Activated CD4-positive, CD25-positive, alpha-beta regulatory T cell treated with anti-CD3 and anti-CD28 coated beads, Interleukin-2, amount 50 U/mL, for 24 hours (primary cell): ENCODE results near the gene SEC16A.
"Not testable (repeated sequence)": the region's sequence is repeated elsewhere in the genome, so short reads cannot be mapped to it uniquely, and the experiment has no call there.

ENCODE experiments used
- ATAC-seq, 2 donors: fragments of 150-1000 bp; cut with Tn5 transposase; one replicate each; pipeline ENCODE4 v1.10.0; 2021; ENCODE audit warnings: mild to moderate bottlenecking in 1 of 2, moderate library complexity in 1 of 2

The SEC16A gene

DNA sequence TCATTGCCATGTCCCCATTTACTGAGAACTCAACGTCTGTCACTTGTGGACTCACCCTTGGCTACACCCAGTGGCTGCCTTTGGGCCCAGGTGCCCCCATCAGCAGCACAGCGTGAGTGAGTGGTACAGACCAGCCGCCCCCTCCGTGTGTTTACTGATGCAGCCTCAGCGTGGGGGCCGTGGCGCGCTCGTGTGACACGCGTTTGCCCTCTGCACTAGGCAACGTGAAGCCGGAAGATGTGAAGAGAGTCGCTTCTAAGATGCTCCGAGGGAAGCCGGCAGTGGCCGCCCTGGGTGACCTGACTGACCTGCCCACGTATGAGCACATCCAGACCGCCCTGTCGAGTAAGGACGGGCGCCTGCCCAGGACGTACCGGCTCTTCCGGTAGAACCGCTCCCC, 60.0 kb downstream of the SEC16A start:
- no peak for ATAC-seq

DNA sequence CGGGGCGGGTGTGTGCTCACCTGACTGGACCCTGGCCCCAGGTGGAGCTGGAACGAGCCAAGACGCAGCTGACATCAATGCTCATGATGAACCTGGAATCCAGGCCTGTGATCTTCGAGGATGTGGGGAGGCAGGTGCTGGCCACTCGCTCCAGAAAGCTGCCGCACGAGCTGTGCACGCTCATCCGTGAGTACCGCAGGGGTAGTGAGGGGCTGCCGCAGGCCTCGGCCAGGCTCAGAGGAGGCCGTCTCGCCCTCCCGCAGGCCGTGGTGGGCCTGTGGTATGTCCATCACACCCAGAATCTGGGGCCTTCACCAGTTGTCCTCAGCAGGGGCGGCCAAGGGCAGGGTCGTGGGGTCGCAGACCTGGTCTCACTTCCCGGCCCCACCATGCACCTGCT, 61.0 kb downstream of the SEC16A start:
- ATAC-seq = no peak

DNA sequence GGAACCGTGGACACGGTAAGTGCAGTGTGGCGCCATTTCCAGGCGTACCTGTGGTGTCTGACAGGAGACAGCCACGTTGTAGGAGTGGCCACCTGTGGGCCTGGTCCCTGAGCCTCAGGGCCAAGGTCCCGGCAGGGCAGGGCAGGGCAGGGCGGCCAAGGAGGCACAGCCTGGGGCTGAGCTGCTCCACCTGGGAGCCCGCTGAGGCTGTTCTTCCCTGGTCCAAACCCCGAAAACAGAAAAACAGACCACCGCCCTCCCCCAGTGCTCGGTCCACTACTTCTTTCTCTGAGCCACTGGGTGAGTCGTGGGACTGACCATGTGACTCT, 63.8 kb downstream of the SEC16A start:
- no peak for ATAC-seq

DNA sequence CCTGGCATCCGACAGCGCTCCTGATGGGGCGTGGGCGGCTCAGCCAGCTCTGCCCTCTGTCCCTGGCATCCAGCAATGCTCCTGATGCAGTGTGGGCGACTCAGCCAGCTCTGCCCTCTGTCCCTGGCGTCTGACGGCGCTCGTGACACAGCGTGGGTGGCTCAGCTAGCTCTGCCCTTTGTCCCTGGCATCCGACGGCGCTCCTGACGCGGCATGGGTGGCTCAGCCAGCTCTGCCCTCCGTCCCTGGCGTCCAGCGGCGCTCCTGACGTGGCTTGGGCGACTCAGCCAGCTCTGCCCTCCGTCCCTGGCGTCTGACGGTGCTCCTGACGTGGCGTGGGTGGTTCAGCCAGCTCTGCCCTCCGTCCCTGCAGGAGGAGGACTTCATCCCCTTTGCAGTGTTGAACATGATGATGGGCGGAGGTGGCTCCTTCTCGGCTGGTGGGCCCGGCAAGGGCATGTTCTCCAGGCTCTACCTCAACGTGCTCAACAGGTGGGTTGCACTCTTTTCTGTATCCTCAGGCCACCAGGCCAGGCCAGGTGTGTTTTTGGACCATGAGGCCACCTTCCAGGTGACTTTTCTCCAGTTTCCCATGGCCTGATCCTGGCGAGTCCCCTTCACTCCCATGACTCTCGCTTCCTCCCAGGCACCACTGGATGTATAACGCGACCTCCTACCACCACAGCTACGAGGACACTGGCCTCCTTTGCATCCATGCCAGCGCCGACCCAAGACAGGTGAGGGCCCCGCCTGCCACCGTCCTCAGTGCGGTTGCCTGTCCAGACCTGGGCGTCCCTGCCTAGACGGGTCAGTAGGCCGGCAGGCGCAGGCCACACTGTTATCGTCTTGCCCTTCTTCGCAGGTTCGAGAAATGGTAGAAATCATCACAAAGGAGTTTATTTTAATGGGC, 64.4 kb downstream of the SEC16A start:
- no peak for ATAC-seq

DNA sequence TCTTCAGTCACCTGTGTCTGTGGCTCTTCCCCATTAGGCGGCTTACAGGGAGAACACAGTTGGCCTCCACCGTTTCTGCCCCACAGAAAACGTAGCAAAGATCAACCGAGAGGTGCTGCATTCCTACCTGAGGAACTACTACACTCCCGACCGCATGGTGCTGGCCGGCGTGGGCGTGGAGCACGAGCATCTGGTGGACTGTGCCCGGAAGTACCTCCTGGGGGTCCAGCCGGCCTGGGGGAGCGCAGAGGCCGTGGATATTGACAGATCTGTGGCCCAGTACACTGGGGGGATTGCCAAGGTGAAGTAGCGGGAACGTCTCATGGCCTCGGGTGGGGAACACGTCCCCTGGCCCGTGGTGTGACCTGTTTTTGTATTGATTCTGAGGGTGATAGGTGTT, 65.9 kb downstream of the SEC16A start:
- no peak for ATAC-seq

DNA sequence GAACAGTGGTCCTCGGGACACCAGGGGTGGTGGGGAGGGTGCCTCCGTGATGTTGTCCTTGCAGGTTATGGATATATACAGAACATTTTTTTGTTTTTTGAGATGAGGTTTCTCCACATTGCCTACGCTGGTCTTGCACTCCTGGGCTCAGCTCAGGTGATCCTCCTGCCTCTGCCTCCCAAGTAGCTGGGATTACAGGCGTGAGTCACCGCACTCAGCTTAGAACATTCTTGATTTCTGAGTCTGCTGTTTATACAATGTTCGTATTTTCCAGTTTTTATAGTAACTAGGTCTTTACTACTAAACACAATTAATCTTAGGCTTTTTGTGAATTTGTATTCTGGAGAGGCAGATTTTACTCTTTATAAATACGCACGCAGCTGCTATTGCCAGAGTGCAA, 66.4 kb downstream of the SEC16A start:
- ATAC-seq = no peak

DNA sequence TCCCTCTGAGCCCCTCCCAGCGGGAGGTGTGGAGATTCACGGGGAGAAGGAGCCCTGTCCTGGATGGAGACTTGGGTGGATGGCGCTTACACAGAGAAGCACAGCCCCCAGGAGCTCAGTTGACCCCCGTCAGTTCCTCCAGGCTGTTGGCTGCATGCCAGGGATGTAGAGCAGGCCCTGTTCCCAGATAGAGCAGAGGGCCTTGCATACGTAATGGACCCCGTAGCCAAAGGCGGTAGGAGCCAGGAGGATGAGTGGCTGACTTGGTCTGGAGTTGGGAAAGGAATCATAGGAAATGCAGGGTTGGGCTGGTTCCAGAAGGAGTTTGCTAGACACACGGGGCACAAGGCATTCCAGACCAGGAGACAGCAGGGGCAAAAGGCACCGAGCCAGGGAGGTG, 69.9 kb downstream of the SEC16A start:
- ATAC-seq = no peak

DNA sequence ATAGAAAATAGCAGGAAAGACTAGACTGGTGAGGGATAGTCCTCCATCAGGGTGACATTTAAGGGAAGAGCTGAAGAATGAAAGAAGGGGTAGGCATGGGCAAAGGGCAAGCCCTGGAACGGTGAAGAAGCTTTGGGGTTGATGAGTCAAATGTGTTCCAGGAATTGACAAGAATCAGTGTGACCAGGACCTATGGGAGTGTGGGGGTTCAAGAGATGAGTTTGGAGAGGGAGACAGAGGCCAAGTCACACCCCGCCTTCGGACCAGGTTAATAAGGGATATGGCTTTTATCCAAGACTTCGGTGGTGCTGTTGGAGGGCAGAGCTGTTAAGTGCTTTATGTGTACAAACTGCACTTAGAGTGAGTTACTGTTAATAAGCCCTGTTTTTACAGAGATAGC, 71.5 kb downstream of the SEC16A start:
- ATAC-seq = no peak

DNA sequence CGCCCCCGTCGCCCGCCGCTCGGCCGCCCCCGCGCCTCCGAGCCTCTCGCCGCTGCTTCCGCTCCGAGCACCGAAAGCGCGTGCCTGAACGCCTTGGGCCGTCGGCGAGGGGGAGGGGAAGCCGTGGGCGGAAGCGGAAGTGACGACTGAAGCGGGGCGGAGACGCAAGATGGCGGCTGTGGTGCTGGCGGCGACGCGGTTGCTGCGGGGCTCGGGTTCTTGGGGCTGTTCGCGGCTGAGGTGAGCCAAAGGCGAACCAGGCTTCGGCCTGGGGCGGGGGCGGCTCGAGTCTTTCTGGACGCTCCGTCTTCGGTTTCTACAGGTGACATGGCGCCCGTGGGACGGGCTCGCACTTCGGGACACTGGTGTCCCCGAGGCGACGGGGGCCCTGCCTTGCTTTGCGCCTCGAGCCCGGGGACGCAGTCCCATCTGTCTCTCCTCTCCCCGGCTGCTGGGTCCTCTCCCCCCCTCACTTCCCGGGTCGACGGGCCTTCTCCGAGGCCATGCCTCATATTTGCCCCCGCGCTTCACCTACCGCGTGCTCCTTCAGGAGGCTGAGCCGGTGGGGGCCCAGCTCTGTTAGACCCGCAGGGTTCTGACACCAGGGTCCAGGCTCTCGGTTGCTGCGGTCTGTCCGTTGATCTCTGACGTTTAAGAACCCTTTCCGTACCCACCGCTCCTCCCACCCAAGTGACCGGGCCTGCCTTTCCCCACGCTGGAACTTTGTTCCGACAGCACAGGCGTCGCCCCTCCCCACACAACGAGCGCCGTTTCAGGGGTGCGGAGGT, 72.1 kb downstream of the SEC16A start, which contains the start of the genes ENTR1 and PMPCA:
TSS of gene ENTR1 (minus strand) at position 115 of the 788 bp plus-strand sequence. CDS start 217 bp downstream, outside the sequence.
TSS of gene PMPCA (plus strand) at position 159 of the 788 bp plus-strand sequence. CDS start at position 170, 11 bp downstream.
- peak; percentile 85 to 89 for ATAC-seq

DNA sequence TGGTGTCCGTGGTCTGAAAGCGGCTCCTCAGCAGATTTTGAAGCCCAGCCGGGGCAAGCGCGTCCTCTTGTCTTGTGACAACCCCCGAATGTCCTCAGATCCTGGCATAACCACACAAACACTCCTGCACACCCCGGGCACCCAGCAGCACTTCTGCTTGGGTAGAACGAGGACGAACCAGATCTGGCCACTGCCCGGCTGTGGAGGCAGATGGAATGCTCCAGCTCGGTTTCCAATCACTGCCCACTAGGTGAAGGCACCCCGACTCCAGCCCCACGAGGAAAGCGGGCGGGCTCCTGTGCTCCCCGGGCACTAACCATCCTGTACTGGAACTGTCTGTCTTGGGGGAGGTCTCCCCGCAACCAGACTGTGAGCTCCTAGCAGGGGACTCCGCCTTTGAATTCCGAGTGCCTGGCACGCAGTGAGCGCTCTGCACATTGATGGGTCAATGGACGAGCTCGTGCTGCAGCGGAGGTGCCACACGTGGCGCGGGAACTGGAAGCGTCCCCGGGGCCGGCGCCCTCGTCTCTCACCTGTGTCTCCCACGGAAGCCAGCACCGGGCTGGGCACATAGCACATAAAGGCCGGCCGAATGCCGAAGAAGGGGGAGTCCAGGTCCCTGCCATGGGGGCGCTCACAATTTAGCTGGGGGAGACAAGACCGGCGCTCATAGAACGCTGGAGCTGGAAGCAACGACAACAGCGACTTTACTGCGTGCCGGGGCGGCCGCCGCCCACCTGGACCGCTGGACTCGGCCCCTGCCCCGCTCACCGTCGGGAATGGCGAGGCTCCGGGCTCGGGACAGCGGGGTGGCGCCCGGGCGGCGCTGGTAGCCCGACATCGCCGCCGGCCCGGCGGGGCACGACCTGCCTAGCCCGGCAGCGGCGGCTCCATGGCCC, 73.0 kb downstream of the SEC16A start:
- ATAC-seq = peak; percentile 39 to 42

DNA sequence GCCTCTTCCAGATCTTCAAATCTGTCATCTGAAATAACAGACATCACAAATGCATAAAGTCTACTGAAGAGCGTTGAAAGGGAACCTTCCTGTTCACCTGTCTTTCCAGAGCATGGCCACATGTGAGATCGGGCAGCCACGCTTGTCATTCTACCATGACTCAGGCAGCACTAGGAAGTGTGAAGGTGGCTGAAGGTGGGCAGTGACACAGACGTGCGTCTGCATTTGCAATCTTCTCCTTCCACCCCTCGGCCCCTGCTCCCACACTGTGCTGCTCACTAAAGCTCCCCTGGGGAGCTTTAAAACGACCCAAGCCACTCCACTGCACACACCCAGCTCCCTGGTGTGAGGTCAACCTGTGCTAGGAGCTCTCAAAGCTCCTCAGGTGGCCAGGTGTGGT, 74.9 kb downstream of the SEC16A start:
- ATAC-seq = no peak

DNA sequence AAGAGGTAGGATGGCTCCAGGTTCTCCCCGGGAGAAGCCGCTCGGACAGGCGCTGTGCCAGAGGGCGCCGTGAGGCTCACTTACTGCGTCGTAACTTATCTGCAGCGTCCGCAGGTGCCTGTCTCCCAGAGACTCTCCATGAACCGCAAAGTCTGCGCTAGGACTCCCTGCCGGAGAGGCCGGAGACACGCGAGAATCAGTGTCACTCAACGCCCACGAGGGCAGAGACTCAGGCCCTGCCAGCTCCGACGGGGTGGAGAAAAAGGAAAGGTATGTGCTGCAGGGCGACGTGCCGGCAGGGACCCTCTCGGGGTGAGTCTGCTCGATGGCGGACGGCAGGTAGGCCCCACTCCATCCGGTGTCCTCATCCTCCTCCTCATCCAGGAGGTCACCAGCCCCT, 75.8 kb downstream of the SEC16A start:
- ATAC-seq = not testable (repeated sequence)

DNA sequence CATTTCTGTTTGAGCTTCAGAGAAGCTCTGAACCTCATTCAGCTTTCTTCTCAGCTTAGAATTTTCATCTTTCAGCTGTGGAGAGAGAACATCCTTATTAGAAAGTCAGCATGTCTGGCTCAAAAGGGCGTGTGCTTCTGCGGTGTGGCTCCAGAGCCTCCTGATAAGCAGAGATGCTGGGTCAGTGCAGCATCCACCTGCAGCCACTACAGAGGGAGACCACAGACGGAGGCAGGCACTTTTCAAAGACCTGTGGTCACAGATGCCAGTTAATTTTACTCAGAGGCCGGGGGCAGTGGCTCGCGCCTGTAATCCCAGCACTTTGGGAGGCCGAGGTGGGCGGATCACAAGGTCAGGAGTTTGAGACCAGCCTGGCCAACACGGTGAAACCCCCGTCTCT, 76.9 kb downstream of the SEC16A start:
- ATAC-seq = not testable (repeated sequence)

DNA sequence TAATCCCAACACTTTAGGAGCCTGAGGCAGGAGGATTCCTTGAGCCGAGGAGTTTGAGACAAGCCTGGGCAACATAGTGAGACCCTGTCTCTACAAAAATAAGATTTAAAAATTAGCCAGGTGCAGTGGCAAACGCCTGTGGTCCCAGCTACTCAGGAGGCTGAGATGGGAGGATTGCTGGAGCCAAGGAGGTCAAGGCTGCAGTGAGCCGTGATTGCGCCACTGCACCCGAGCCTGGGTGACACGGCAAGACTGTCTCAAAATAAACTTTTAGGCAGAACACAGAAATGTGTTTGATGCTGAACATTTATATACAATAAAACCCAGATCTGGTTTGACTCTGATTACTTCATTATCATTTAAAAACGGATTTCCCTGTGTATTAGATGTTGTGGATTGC, 77.4 kb downstream of the SEC16A start:
- ATAC-seq = no peak

DNA sequence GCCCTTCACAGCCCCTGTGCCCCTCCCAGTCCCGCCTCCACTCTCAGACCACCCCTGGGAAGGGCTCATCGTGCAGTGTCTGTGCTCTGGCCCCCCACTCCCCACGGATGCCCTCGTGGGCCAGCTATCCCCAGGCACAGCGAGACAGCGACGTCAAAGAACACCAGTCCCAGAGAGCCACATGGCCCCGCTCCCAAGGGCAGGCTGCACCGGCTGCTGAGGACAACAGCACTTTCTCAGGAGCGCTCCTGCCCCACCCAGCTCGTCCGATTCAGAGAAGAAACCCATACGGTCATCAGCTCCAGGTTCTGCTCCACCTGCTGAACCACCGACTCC, 78.1 kb downstream of the SEC16A start:
- ATAC-seq = no peak

DNA sequence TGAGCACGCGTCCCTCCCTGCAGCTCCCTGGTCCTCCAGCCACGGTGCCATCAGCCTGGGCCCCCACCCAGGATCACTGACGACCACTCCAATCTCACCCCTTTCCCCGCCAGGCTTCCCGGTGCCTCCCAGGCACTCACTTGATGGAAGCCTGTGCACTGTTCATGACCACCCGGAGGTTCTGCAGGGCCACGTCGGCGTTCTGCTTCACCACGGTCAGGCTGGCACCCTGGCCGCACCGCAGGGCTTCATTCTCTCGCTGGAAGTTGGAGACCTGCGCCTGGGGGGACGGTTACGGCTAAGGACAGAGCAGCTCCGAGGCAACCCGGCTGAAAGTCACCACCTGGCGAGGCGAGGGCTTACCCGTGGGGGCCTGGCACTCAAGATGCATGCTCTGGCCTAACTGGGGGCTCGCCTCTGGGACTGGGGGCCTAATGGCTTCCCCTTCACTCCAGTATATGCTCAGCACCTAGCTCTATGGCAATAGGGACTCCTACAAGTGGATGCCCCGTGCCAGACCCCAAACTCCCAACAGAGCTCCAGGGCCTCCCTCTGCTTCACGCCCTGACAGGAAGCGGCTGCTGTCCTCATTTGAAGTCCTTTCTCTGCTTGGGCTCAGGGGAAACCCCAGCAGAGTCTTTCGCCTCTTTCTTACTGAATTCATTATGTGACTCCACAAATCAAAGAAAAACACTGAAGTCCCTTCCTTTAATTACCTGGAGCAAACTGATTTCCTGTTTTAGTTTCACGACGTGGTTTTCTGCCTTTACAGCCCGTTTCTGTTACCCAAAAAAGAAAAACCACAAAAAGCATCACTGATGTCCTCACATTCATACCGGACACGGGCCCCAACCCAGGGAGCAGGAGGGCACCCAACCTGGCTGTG, 78.7 kb downstream of the SEC16A start:
- ATAC-seq = peak; percentile 31 to 40

DNA sequence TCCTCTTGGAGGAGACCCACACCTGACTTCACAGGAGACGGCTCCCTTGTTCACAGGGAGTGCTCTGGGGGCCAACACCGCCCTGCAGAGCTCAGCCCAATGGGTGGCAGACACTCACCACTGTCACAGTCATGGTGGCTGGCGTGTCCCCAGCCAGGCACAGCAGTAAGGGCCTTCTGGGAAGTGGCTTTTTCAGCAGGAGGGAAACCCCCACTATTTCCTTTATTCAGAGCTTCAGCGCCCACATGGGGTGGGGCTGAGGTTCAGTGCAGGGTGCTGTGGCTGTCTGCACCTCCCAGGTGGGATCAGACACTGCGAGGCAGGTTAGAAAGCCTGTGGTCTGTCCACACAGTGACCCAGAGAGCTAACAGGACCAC, 79.3 kb downstream of the SEC16A start:
- ATAC-seq = peak; percentile 81

DNA sequence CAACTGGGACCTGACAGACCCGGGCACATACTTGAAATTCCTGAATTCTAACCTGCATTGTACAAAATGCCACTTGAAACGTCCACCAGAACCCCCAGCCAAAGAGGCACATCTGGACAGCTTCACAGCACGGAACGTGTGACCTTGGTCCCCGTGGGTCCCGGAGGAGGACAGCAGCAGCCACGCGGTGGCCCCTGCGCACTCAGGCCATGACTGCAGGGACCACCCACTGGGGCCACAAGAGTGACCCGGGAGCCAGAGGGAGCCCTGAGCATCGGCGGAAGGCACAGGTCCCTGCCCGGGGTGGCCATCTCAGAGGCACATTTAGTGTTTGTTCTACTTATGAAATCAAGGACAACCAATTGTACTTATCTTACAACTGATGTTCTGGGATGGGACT, 80.8 kb downstream of the SEC16A start:
- ATAC-seq = no peak

DNA sequence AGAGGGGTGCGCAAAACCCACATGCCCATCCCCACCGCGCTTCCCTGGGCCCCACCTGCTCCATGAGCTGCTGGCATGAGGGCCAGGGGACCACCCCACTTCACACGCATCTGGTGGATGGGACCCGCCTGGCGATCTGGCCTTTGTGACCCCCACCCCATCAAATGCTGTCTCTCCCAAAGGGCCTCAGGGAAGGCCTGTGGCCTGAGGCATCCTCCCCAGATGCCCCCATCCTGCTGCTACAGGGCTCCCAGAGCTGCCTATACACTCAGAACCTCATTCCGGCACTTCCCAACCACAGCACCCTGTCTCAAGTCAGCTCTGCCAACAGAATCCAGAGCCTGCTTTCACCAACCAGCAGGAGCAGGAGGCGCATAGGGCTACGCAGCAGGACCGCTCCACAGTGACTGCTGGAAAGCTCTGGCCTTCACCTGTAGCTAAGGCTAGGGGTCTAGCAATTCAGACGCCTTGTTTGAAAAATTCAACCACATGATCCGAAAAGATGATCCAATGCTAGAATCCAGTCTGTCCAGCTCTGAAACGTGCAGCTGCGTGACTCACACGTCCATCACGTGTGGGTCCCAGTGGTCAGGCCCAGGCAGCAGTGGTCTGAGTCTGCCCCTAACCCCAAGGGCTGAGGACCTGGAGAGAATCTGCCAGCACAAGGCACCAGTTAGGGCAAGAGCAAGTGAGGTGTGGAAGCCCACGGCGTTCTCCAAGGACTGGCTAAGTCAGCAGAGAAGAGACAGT, 81.5 kb downstream of the SEC16A start:
- no peak for ATAC-seq

DNA sequence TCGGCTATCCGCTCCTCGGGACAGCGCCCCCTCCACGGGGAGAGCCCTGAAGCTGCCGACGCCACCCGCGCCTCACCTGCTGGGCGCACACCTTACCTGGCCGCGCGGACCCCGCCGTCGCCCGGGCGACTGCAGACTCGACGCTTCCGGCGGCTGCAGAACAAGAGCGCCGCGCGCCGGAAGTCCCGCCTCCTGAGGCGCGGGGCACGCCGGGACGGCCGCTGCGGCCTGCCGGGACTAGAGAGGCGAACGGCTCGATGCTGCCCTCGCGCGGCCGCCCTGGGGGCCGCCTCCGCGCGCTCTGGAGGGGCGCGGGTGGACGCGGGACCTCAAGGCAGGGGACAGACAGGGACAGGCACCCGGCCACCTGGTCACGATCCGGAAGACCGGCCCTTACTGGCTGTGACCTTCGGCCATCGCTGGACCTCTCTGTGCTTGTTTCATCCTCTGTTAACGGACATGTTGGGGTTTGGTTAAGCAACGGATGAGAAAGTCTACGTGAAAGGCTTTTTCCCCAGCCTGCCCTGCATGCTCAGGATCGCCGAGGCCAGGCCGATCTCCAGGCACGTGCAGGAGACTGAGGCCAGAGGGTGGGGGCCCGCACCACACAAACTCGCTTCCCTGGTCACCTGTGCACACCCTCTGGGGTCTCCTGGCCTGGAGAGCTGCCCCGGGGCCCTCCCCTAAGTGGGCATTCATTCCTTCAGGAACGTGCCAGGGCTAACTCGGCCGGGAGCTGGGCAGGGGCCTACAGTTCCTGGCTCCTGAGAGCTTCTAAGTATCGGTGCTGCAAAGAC, 82.6 kb downstream of the SEC16A start, which contains the start of gene SNAPC4:
TSS of gene SNAPC4 (minus strand) at position 133 of the 797 bp plus-strand sequence. CDS start 1,742 bp downstream, outside the sequence.
- ATAC-seq = peak; percentile 64 to 68
